SU-DHL-6 (cell line): Measurements from ENCODE around the gene FLT1.

ENCODE experiments used
- H2AFZ ChIP-seq: fragments of 200-600 bp; sonication (generic); 2 replicates; pipeline ENCODE4 v1.6.1; 2014; ENCODE audit warnings: low read depth, mild to moderate bottlenecking, moderate library complexity, mixed read lengths, antibody characterized with exemption, low read length; ENCODE audit not compliant: severe bottlenecking
- H3F3A ChIP-seq: fragments of 200-600 bp; shearing (Covaris generic); 2 replicates; pipeline ENCODE4 v1.6.0; 2016; ENCODE audit warnings: antibody characterized with exemption, mild to moderate bottlenecking; ENCODE audit not compliant: insufficient read depth
- H3K27ac ChIP-seq: fragments of 200-600 bp; sonication (generic); 2 replicates; pipeline ENCODE4 v1.5.1; 2016; ENCODE audit warnings: low read depth, mild to moderate bottlenecking, low read length, moderate library complexity, mixed read lengths
- H3K27me3 ChIP-seq: fragments of 200-600 bp; sonication (generic), shearing (Covaris generic); 2 replicates; pipeline ENCODE4 v1.6.0; 2014; ENCODE audit warnings: mild to moderate bottlenecking, low read length
- H3K36me3 ChIP-seq: fragments of 200-600 bp; sonication (generic); 2 replicates; pipeline ENCODE4 v1.6.1; 2014; ENCODE audit warnings: mild to moderate bottlenecking, low read length, mixed read lengths
- H3K4me2 ChIP-seq: fragments of 300-600, 200-600 bp; shearing (Covaris generic), sonication (generic); 2 replicates; pipeline ENCODE4 v1.6.0; 2014; ENCODE audit warnings: low read length, low read depth, mild to moderate bottlenecking; ENCODE audit not compliant: poor library complexity, severe bottlenecking
- H3K4me3 ChIP-seq: fragments of 200-600 bp; sonication (generic); 2 replicates; pipeline ENCODE4 v1.5.1; 2014; ENCODE audit warnings: antibody characterized with exemption, low read length, mild to moderate bottlenecking, mixed read lengths; ENCODE audit not compliant: insufficient read depth, poor library complexity, severe bottlenecking
- H3K79me2 ChIP-seq: fragments of 200-600 bp; sonication (generic); 2 replicates; pipeline ENCODE4 v1.6.1; 2014; ENCODE audit warnings: mild to moderate bottlenecking, low read length, moderate library complexity; ENCODE audit not compliant: insufficient read depth
- H3K9ac ChIP-seq: fragments of 200-600 bp; sonication (generic); 2 replicates; pipeline ENCODE4 v1.7.0; 2014; ENCODE audit warnings: mild to moderate bottlenecking, low read length
- H3K9me2 ChIP-seq: fragments of 200-600 bp; sonication (generic); replicated peaks from 2 replicates; pipeline ENCODE4 v1.6.1; 2014; ENCODE audit warnings: low read length; ENCODE audit not compliant: insufficient read depth
- H3K9me3 ChIP-seq: fragments of 200-600 bp; sonication (generic); 2 replicates; pipeline ENCODE4 v1.6.1; 2014; ENCODE audit warnings: low read length, mixed read lengths; ENCODE audit not compliant: insufficient read depth
- H4K20me1 ChIP-seq: fragments of 200-600 bp; sonication (generic); 2 replicates; pipeline ENCODE4 v1.6.1; 2014; ENCODE audit warnings: low read depth, mild to moderate bottlenecking, antibody characterized with exemption, low read length, moderate library complexity, mixed read lengths
- CTCF ChIP-seq: fragments of 200-600 bp; sonication (generic); IDR thresholded peaks from one replicate; pipeline ENCODE4 v1.5.1; 2017; ENCODE audit warnings: antibody characterized with exemption, mild to moderate bottlenecking, low read length, moderate library complexity; ENCODE audit not compliant: insufficient read depth, poor library complexity, severe bottlenecking
- EZH2phosphoT487 ChIP-seq: fragments of 200-600 bp; sonication (generic), shearing (Covaris generic); conservative IDR thresholded peaks from 2 replicates; pipeline ENCODE4 v1.6.1; 2018; ENCODE audit warnings: mild to moderate bottlenecking, antibody characterized with exemption, low read length, moderate library complexity, mixed read lengths

The FLT1 gene

DNA sequence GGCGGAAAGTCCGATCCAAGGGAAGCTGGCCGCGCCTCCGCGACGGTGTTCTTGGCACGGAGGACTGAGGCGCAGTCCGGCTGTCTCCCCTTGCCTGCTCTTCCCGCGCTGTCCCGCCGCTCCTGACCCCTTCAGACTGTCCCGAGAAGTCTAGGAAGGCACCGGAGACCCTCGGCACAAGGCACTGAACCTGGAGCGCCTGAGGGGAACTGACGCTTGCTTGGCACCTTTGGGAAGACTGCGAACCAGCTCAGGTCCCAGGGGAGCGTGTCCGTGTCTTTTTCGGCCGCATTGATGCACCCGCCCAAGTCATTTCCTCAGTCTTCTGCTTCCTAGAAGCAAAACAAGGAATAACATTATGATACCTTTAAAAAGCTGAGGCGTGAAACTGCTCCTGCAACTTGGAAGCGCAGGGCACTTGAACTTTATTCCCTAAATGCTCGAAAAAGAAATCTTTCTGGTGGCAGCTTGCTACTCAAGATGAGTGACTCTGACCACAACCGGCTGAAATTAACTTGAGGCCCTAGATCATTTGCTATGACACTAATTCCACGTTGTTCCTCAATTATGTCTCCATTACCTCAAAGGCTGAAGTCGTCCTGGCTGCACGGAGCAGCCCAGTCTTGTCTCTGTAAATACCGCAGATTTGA is 735 bp upstream of the FLT1 start:
- Histone ChIP-seq H2AFZ (no peak overlapping the region), H3K4me2 (no peak overlapping the region), H3K9ac (no peak overlapping the region)

DNA sequence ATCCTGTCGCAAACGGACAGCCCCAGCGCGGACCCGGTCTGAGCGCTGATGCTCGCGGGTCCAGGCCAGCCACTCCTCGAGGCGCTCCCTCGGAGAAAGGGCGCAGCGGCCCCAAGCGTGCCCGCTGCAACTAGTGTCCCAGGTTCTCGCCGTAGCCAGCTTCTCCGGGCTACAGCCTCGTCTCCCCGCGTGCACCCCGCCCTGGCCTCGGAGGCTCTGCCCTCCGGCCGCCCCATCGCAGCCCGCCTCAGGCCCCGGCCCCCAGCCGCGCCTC is 487 bp downstream of the FLT1 start:
- no peak overlapping the region for H3K4me2 ChIP-seq
- peaks cover 4% of the 10 kb centered on the region; the same call in 1 of the 2 replicates for H3K27me3 ChIP-seq
- H3K9me3 ChIP-seq: no peaks in the 10 kb centered on the region
- H4K20me1 ChIP-seq: 0 out of 2 replicates have a peak, but pooled peaks cover 3% of the 10 kb centered on the region
- no peaks in the 10 kb centered on the region for H3K9me2 ChIP-seq
- H3K9ac ChIP-seq: no peak overlapping the region
- H3K27ac ChIP-seq: no peak overlapping the region
- TF ChIP-seq CTCF: no peak
- no peak for TF ChIP-seq EZH2phosphoT487
- no peaks in the 10 kb centered on the region for H3K36me3 ChIP-seq
- H3K4me3 ChIP-seq: no peak overlapping the region
- no peak overlapping the region for H2AFZ ChIP-seq
- H3F3A ChIP-seq: no peaks in the 10 kb centered on the region
- H3K79me2 ChIP-seq: no peaks in the 10 kb centered on the region

More for the DNA sequence above, 735 bp upstream of the FLT1 start:
- H3K36me3 ChIP-seq: no peaks in the 10 kb centered on the region
- peaks cover 4% of the 10 kb centered on the region; the same call in 1 of the 2 replicates for H3K27me3 ChIP-seq
- no peaks in the 10 kb centered on the region for H3K9me2 ChIP-seq
- no peaks in the 10 kb centered on the region for H3F3A ChIP-seq
- H3K27ac ChIP-seq: no peak overlapping the region
- H3K4me3 ChIP-seq: no peak overlapping the region
- TF ChIP-seq EZH2phosphoT487: no peak
- TF ChIP-seq CTCF: no peak
- 0 out of 2 replicates have a peak, but pooled peaks cover 3% of the 10 kb centered on the region for H4K20me1 ChIP-seq
- H3K9me3 ChIP-seq: no peaks in the 10 kb centered on the region
- no peaks in the 10 kb centered on the region for H3K79me2 ChIP-seq

DNA sequence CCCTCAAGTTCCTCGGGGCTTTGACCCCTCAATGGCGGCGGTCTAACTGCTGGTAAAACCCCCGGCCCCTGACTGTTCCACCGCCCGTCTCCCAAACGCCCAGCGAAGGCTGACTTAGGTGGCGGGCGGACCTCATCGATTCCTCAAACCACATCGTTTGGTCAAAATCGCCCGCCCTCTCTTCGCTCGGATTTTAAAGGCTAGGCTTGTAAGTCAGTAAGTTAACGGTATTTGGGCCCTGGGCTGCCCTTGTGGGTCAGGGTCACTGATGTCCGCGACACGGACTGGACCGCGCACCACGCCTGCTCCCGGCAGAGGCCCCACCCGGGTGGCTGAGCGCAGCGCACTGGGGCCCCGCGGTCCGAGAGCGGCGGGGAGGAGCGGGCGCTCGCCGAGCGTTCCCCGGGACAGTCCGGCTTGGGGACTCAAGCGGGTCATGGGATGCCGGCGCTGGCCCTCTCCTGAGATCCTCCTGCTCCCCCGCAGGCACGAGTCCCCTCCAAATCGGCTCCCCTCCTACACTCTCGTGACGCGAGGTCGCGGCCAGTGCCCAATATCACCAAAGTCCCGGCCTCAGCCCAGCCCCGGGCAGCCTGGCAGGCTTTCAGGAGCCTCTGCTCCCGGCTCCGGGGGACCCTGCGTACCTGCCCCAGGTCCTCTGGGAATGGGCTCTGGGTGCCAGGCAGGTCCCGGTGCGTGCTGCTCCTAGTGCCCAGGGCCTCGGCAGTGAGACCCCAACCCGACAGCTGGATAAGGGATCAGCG is 1.0 kb downstream of the FLT1 start:
- 0 out of 2 replicates have a peak, but pooled peaks cover 3% of the 10 kb centered on the region for H4K20me1 ChIP-seq
- no peaks in the 10 kb centered on the region for H3F3A ChIP-seq
- no peak overlapping the region for H3K4me3 ChIP-seq
- peaks cover 4% of the 10 kb centered on the region; the same call in 1 of the 2 replicates for H3K27me3 ChIP-seq
- no peaks in the 10 kb centered on the region for H3K9me2 ChIP-seq
- H3K9me3 ChIP-seq: no peaks in the 10 kb centered on the region
- H3K27ac ChIP-seq: no peak overlapping the region
- H3K4me2 ChIP-seq: no peak overlapping the region
- no peak overlapping the region for H3K9ac ChIP-seq
- H3K79me2 ChIP-seq: no peaks in the 10 kb centered on the region
- H3K36me3 ChIP-seq: no peaks in the 10 kb centered on the region
- H2AFZ ChIP-seq: no peak overlapping the region
- no peak for TF ChIP-seq CTCF
